ENCODE results near the gene LRRN2. TPM values are rescaled to one million over a fixed set of nuclear protein-coding genes. Genes with fewer than 3 reads are reported as not detected.

LRRN2 gene
- total and polyA plus RNA-seq, 2 donors (not counting 1 experiment from before 2014, with no cell fraction given) = not detected

GRCh38 chr1:204623894-204624361 is 61.6 kb downstream of the LRRN2 start:
- TF ChIP-seq EZH2 (IDR thresholded peaks at IDR 0.05; ENCODE audit: low read length, missing control alignments) = no peak
- TF ChIP-seq CTCF (conservative IDR thresholded peaks at IDR 0.05 in 1 of 2, IDR thresholded peaks at IDR 0.05 in 1 of 2; ENCODE audit: low read depth in 1 of 2, low read length in 2 of 2) = peak in 1 of 2 donors; percentile 17
- DNase-seq (ENCODE audit: low read depth in 2 of 2) = no peak

GRCh38 chr1:204623365-204623893 is 62.1 kb downstream of the LRRN2 start:
- Histone ChIP-seq H3K4me3 (replicated peaks in 1 of 4; ENCODE audit: control extremely low read depth in 1 of 4, insufficient read depth in 1 of 4, low read depth in 3 of 4, low read length in 4 of 4) (no peak overlapping the region), H3K9ac (ENCODE audit: insufficient read depth, low read length) (no peak overlapping the region), H3K4me2 (ENCODE audit: extremely low read depth, insufficient read depth, low read length) (no peak overlapping the region), H3K9me3 (ENCODE audit: control insufficient read depth, insufficient read depth, low read depth, low read length) (no peaks in the 10 kb centered on the region), H3K27ac (ENCODE audit: insufficient read depth, low read length) (no peak overlapping the region), H3K79me2 (ENCODE audit: control insufficient read depth, insufficient read depth, low read length) (no peaks in the 10 kb centered on the region), H3K4me1 (ENCODE audit: control insufficient read depth, extremely low read depth, insufficient read depth, low read length) (no peaks in the 10 kb centered on the region), H2AFZ (ENCODE audit: low read length) (no peak overlapping the region), H4K20me1 (ENCODE audit: control insufficient read depth, extremely low read depth, insufficient read depth, low read length) (no peaks in the 10 kb centered on the region), H3K36me3 (ENCODE audit: control insufficient read depth, insufficient read depth, low read length) (no peaks in the 10 kb centered on the region), H3K27me3 (ENCODE audit: control insufficient read depth, insufficient read depth, low read length) (no peaks in the 10 kb centered on the region)
- DNase-seq (ENCODE audit: low read depth in 2 of 2) = peak; percentile 56 to 69
- no peak for TF ChIP-seq EZH2 (IDR thresholded peaks at IDR 0.05; ENCODE audit: low read length, missing control alignments)
- no peak for TF ChIP-seq CTCF (conservative IDR thresholded peaks at IDR 0.05 in 1 of 2, IDR thresholded peaks at IDR 0.05 in 1 of 2; ENCODE audit: low read depth in 1 of 2, low read length in 2 of 2)

More at GRCh38 chr1:204623894-204624361, 61.6 kb downstream of the LRRN2 start:
- Histone ChIP-seq H3K36me3 (ENCODE audit: control insufficient read depth, insufficient read depth, low read length) (no peaks in the 10 kb centered on the region), H3K27me3 (ENCODE audit: control insufficient read depth, insufficient read depth, low read length) (no peaks in the 10 kb centered on the region), H3K4me1 (ENCODE audit: control insufficient read depth, extremely low read depth, insufficient read depth, low read length) (no peaks in the 10 kb centered on the region), H4K20me1 (ENCODE audit: control insufficient read depth, extremely low read depth, insufficient read depth, low read length) (no peaks in the 10 kb centered on the region), H3K9ac (ENCODE audit: insufficient read depth, low read length) (no peak overlapping the region), H3K9me3 (ENCODE audit: control insufficient read depth, insufficient read depth, low read depth, low read length) (no peaks in the 10 kb centered on the region), H3K4me3 (replicated peaks in 1 of 4; ENCODE audit: control extremely low read depth in 1 of 4, insufficient read depth in 1 of 4, low read depth in 3 of 4, low read length in 4 of 4) (no peak overlapping the region), H3K79me2 (ENCODE audit: control insufficient read depth, insufficient read depth, low read length) (no peaks in the 10 kb centered on the region), H3K27ac (ENCODE audit: insufficient read depth, low read length) (no peak overlapping the region), H2AFZ (ENCODE audit: low read length) (no peak overlapping the region), H3K4me2 (ENCODE audit: extremely low read depth, insufficient read depth, low read length) (no peak overlapping the region)

GRCh38 chr1:204621996-204622395 is 63.5 kb downstream of the LRRN2 start:
- peaks cover 2% of the 10 kb centered on the region for H3K27me3 ChIP-seq (ENCODE audit: control insufficient read depth, insufficient read depth, low read length)
- H3K9me3 ChIP-seq (ENCODE audit: control insufficient read depth, insufficient read depth, low read depth, low read length) = no peaks in the 10 kb centered on the region
- H3K4me1 ChIP-seq (ENCODE audit: control insufficient read depth, extremely low read depth, insufficient read depth, low read length) = no peaks in the 10 kb centered on the region
- DNase-seq (ENCODE audit: low read depth in 2 of 2) = no peak
- H3K4me3 ChIP-seq (replicated peaks in 1 of 4; ENCODE audit: control extremely low read depth in 1 of 4, insufficient read depth in 1 of 4, low read depth in 3 of 4, low read length in 4 of 4) = no peak overlapping the region
- H3K4me2 ChIP-seq (ENCODE audit: extremely low read depth, insufficient read depth, low read length) = no peak overlapping the region
- no peak overlapping the region for H3K9ac ChIP-seq (ENCODE audit: insufficient read depth, low read length)
- no peak overlapping the region for H3K27ac ChIP-seq (ENCODE audit: insufficient read depth, low read length)
- TF ChIP-seq EZH2 (IDR thresholded peaks at IDR 0.05; ENCODE audit: low read length, missing control alignments) (no peak), CTCF (conservative IDR thresholded peaks at IDR 0.05 in 1 of 2, IDR thresholded peaks at IDR 0.05 in 1 of 2; ENCODE audit: low read depth in 1 of 2, low read length in 2 of 2) (no peak)
- no peaks in the 10 kb centered on the region for H3K36me3 ChIP-seq (ENCODE audit: control insufficient read depth, insufficient read depth, low read length)
- no peaks in the 10 kb centered on the region for H3K79me2 ChIP-seq (ENCODE audit: control insufficient read depth, insufficient read depth, low read length)
- no peaks in the 10 kb centered on the region for H4K20me1 ChIP-seq (ENCODE audit: control insufficient read depth, extremely low read depth, insufficient read depth, low read length)
- H2AFZ ChIP-seq (ENCODE audit: low read length) = no peak overlapping the region
